ENCODE data around the gene CPED1.

Gene CPED1

DNA sequence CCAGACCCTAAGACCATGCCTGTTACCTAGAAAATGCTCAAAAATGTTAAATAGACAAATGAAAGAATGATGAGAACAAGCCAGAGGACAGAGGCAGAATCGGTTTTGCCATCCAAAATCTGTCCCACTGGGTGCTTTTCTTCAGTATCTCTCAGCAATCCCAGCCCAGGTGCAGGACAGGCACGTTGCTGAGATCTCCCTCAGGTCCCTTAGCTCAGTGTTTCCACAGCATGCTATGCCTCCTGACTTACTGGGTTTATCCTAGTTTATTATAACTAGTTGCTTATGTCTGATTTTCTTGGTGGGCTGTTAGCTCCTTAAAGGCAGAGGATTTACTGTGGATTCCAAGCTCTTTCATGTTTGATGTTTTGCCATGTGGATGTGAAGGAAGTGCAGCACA lies 20.3 kb downstream of the CPED1 start:
- TF ChIP-seq TAF1 (IDR thresholded peaks at IDR 0.05; ENCODE audit: borderline replicate concordance, insufficient read depth, low read length) (no peak), SIN3A (IDR thresholded peaks at IDR 0.05; ENCODE audit: borderline replicate concordance, insufficient read depth, low read length) (no peak), FOXP2 (optimal IDR thresholded peaks at IDR 0.05; ENCODE audit: borderline replicate concordance, extremely low read depth, extremely low read length, insufficient read depth) (no peak), POLR2AphosphoS5 (IDR thresholded peaks at IDR 0.05; ENCODE audit: low read depth, low read length) (no peak)
- TF ChIP-seq, protein P1, sequence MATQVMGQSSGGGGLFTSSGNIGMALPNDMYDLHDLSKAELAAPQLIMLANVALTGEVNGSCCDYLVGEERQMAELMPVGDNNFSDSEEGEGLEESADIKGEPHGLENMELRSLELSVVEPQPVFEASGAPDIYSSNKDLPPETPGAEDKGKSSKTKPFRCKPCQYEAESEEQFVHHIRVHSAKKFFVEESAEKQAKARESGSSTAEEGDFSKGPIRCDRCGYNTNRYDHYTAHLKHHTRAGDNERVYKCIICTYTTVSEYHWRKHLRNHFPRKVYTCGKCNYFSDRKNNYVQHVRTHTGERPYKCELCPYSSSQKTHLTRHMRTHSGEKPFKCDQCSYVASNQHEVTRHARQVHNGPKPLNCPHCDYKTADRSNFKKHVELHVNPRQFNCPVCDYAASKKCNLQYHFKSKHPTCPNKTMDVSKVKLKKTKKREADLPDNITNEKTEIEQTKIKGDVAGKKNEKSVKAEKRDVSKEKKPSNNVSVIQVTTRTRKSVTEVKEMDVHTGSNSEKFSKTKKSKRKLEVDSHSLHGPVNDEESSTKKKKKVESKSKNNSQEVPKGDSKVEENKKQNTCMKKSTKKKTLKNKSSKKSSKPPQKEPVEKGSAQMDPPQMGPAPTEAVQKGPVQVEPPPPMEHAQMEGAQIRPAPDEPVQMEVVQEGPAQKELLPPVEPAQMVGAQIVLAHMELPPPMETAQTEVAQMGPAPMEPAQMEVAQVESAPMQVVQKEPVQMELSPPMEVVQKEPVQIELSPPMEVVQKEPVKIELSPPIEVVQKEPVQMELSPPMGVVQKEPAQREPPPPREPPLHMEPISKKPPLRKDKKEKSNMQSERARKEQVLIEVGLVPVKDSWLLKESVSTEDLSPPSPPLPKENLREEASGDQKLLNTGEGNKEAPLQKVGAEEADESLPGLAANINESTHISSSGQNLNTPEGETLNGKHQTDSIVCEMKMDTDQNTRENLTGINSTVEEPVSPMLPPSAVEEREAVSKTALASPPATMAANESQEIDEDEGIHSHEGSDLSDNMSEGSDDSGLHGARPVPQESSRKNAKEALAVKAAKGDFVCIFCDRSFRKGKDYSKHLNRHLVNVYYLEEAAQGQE (IDR thresholded peaks at IDR 0.05; ENCODE audit: insufficient read depth in 1 of 2, low read depth in 2 of 2, low read length in 2 of 2), result no peak

GRCh38 chr7:121011401-121011800 lies 22.9 kb downstream of the CPED1 start:
- TF ChIP-seq, protein P1 (IDR thresholded peaks at IDR 0.05; ENCODE audit: insufficient read depth in 1 of 2, low read depth in 2 of 2, low read length in 2 of 2), result no peak
- TF ChIP-seq FOXP2 (optimal IDR thresholded peaks at IDR 0.05; ENCODE audit: borderline replicate concordance, extremely low read depth, extremely low read length, insufficient read depth) (no peak), TAF1 (IDR thresholded peaks at IDR 0.05; ENCODE audit: borderline replicate concordance, insufficient read depth, low read length) (no peak), POLR2AphosphoS5 (IDR thresholded peaks at IDR 0.05; ENCODE audit: low read depth, low read length) (no peak), SIN3A (IDR thresholded peaks at IDR 0.05; ENCODE audit: borderline replicate concordance, insufficient read depth, low read length) (no peak)

DNA sequence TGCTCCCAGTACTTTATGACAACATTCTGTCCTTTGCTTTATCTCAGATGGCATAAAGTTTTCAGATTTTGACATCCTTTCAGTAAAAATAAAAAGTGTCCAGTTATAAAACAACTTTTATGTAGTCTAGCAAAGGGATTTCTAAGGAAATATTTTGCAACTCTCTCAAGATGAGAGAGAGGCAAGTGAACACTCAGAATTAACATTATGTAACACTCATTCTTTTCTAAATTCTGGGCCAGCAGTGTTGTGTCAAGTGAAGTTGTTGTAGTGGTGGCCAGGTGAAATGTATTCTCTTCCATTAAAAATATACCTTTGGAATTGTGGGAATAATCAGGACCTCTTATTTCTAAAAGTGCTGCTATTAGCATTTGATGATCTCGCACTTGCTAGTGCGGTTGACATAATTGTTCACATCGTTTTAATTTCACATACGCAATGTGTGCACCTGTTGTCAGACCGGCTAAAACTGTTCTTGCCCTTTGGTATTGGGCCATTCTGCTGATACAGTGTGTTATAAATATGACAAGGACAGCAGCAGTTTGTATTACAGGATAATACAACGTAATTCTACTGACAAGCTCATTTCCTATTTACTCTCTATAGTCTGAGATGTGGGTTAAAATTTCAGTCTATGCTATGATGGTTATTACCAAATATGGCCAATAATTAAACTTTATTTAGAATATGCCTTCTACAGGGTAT lies 23.8 kb downstream of the CPED1 start:
- TF ChIP-seq FOXP2 (optimal IDR thresholded peaks at IDR 0.05; ENCODE audit: borderline replicate concordance, extremely low read depth, extremely low read length, insufficient read depth), result no peak
- no peak for TF ChIP-seq SIN3A (IDR thresholded peaks at IDR 0.05; ENCODE audit: borderline replicate concordance, insufficient read depth, low read length)
- TF ChIP-seq, protein P1 (IDR thresholded peaks at IDR 0.05; ENCODE audit: insufficient read depth in 1 of 2, low read depth in 2 of 2, low read length in 2 of 2), result no peak
- no peak for TF ChIP-seq POLR2AphosphoS5 (IDR thresholded peaks at IDR 0.05; ENCODE audit: low read depth, low read length)
- no peak for TF ChIP-seq TAF1 (IDR thresholded peaks at IDR 0.05; ENCODE audit: borderline replicate concordance, insufficient read depth, low read length)

- no peak for TF ChIP-seq SIN3A (IDR thresholded peaks at IDR 0.05; ENCODE audit: borderline replicate concordance, insufficient read depth, low read length)
- no peak for TF ChIP-seq FOXP2 (optimal IDR thresholded peaks at IDR 0.05; ENCODE audit: borderline replicate concordance, extremely low read depth, extremely low read length, insufficient read depth)
- TF ChIP-seq TAF1 (IDR thresholded peaks at IDR 0.05; ENCODE audit: borderline replicate concordance, insufficient read depth, low read length), result no peak
- no peak for TF ChIP-seq POLR2AphosphoS5 (IDR thresholded peaks at IDR 0.05; ENCODE audit: low read depth, low read length)
- TF ChIP-seq, protein P1 (IDR thresholded peaks at IDR 0.05; ENCODE audit: insufficient read depth in 1 of 2, low read depth in 2 of 2, low read length in 2 of 2), result no peak
Observed at GRCh38 chr7:121012919-121013318, 24.4 kb downstream of the CPED1 start.
